Stimulated activated CD4-positive, alpha-beta T cell treated with anti-CD3 and anti-CD28 coated beads, Interleukin-15, amount 100 ng/mL, for 24 hours (primary cell): Measurements from ENCODE around the gene KY.

Source experiments
- DNase-seq: peaks from one replicate; pipeline ENCODE4 v3.0.0-alpha.2; 2020

The KY gene

DNA sequence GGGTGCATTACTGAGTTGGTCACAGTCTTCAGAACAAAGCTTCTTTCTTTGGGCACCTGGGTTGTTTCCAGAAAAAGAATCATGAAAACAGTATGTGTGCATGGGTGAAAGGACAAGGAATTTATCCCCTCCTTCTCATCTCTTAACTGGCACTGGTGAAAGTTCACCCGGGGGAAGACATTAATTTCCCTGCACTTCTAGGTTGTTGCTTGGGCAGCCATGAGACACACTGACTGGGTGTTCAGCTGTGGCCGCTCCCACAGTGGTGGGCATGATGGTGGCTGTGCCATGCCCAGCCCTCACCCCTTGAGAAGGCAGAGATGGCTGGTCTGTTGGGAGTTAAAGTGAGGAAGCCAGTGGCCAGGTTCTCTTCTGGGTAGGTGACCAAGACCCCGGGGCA lies 16.6 kb upstream of the KY start:
- no peak for DNase-seq

DNA sequence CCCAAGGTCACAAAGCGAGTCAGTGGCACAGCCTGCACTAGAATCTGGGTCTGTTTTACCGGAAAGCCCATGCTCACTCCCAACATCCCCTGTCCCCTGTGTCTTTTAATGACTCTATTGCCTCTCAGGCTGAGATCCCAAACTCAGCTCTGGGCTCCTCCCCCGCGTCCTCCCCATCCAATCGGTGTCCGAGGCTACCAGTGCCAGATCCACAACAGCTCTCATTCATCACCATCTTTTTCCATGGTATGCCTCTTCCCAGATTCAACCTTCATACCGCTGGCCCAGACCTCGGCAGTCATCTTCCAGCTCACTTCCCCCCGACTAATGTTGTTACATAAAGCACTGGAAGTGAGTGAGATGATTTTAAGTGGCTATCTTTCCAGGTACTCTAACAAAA lies 16.1 kb upstream of the KY start:
- no peak for DNase-seq

DNA sequence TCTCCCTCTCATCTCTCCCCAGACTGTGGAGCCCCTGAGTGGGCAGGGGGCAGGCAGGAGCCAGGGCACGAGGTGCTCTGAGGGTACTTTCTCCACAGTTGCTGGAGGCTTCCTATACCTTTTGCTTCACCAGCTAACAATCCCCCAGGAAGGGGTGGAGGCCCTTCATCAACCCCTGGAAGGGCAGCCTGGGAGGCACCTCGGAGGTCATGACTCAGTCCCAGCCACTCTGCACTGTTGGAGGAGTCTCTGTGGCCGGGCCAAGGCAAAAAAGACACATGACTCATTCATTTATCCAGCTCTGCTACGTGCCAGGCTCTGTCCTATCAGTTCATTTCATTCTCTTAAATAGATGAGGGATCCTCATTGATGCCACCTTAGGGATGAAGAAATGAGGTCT lies 15.6 kb upstream of the KY start:
- no peak for DNase-seq

DNA sequence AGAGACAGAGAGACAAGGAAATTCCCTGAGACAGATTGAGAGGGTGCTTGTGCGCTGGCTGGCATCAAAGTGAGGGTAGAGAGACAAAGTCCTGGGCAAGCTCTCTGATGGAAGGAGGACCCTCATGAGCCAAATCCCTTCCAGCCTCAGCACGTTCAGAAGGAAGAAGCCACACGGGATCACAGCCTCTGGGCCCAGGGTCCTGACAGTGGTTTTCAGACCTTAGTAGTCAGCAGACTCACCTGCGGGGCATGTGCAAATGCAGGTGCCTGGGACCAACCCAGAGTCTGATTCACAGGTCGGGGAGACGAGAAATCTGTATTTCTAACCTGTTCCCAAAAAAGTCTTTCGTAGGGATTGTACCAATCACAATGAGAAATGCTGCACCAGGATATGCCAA lies 15.2 kb upstream of the KY start:
- no peak for DNase-seq

DNA sequence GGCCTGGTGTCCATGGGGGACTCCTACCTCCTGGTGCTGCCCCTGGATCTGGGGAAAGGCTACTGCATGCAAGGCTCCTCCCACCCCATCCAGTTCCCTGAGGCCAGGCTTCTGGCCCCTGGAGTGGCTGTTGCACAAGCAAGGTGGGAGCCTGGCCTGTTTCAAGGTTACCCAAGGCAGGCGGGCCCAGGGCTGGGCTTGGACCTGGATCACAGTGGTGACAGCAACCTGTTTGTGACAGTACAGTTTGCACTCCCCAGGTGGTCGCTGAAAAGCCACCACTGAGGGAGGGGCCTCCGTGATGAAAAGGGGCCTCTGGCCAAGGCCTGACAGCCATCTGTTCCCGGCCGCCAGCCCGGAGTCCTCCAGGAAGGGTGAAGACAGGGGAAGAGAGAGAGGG lies 14.4 kb upstream of the KY start:
- DNase-seq: no peak

DNA sequence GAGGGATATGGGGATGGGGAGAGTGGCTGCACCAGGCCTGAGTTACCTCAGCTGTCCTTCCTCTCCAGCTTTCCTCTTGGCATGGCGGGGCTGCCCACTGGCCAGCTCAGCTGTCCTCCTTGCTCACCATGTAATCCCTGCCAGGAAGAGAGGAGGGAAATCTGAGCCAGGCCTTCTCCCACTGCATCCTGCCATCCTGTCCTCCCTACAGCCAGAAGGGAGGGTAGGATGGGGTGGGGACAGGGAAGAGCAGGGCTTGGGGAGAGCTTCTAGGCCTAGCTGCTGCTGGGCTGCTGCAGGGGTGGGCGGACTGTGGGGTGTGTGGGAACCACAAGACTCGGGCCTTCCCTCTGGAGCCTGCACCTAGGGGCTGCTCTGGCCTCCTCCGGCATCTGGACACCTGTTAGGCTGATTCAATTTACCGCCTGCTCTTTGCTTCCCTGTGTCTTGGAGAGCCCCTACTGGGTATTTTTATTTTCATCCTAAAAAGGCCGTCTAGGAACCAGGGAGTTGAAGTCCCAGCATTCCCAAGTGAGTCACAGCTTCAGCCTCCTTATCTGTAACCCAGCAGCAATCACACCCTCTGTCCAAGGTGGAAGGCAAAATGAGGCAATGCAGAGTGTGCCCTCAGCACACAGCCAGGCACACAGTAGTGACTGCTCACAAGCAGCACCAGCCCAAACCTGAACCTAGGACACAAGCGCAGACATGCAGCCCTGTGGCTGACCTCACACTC lies 13.1 kb upstream of the KY start:
- DNase-seq: no peak

DNA sequence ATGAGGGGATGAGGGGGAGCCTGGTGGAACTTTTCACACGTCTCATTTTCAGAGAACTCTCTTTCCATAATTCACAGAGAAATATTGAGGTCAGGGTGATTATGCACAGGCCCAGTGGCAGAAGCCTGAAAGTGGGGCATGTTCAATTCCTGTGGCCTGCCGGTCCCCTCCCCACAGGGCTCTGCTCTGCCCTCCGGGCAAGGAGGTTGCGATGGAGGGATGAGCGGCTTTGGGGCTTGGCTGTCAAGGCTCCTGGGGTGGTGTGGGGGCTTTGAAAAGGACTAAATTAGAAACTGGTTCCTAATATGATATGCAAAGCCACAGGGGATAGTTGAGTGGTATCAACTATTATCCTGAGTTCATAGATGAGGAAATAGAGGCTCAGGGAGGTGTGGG lies 9.2 kb upstream of the KY start:
- no peak for DNase-seq

DNA sequence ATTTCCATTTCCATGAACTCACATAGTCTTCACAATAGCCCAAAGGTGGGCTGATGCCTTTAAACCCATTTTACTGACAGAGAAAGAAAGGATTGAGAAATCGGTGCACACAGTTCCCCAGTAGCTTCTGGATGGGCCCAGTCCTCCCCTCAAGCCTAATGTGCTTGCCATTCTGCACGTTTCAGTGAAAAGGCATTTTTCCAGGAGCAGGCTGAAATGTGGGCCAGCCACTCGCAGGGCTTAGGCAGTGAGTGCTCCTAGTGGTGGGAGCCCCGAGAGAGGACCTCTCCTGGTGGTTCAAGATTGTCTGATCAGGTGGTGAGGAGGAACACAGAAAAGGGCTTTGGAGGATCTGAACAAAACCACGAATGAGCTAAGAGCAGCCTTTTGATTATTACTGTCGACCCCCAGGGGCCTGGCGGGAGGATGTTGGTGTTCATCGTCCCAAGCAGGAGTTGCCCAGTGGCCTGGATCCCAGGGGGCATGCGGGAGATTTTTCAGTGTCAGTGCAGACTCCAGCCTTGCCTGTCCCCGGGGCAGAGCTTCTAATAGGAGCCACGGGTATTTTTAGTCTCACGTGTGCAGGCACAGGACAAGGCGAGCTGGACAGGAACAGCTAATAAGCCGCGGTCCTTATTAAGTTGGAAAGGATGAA lies 8.7 kb upstream of the KY start:
- no peak for DNase-seq

DNA sequence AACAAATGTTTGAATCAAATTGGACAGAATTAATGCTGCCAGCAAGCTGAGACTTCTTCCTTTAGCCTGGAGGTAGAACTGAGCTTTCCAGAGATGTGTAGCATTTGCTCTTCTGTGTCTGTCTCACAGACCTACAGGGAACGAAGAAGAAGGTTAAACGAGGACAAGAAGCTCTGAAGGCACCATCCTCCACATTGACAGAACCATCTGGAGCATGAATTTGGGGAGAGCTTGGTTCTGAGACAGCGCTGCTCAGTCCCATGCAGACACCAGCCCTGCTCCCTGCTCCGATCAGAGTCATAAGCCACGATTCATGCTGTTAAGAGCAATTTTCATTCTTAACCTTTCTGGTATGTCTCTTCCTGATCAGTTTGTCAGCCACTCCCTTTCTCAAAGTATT lies 7.7 kb upstream of the KY start:
- no peak for DNase-seq

DNA sequence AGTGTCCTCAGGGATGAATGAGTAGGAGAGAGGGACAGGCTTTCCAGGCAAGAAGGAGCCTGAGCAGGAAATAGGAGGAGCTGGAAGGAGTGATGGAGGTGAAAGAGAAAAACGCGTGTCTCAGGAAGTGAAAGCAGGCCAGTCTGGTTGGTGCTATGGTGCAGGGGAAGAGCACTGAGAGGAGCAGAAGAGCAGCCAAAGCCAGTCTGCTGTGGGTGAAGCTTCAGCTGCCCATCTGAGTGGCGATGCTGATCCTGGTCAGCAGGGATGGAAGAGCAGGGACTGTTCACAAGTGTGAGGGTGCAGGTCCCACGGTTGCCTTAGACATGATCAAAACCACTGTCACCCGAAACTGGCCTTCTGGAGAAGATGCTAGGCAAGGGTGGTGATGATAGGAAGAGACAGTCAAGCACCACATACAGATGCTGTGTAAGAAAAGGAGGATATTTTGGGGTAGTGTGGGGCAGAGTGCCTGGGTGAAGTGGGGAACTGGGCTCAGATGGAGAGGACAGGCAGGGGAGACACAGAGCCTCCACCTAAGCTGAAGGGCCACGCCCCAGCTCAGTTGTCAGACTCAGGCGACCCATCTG lies 5.5 kb upstream of the KY start:
- no peak for DNase-seq

DNA sequence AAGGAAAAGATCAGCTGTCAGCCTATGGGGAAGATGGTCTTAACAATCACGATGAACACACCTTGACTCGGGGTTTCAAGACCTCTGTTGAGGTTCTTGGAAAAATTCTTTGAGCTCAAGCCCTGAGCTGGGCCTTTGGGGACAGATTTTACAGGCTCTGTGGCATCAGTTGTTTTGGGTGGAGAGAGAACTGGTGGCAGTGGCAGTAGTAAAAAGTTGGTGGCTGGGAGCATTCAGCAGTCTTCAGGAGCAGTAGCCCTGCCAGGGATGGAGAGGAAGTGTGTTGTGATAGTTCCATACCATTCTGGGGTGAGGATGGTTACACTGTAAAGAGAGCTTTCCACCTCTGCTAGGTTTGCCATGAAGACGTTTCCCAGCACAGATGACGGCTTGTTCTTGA lies 4.9 kb upstream of the KY start:
- DNase-seq: no peak

DNA sequence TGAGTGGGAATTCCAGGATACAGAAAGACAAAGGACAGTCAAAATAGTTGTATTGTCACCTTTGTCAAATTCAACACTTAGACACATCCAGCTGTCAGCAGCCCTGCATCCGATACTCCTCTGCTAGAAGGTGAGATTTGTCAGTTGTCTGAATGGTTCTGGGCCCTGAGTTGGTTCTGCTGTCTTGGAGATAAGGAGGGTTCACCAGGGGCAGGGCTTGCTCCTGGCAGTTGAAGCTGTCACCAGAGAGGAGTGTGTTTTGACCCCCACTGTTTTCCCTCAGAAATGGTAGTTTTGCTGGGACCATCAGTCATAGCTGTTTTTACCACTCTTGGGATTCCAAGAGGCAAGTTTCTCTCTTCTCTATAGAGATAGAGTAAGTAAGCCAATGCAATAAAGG lies 3.2 kb upstream of the KY start:
- no peak for DNase-seq

DNA sequence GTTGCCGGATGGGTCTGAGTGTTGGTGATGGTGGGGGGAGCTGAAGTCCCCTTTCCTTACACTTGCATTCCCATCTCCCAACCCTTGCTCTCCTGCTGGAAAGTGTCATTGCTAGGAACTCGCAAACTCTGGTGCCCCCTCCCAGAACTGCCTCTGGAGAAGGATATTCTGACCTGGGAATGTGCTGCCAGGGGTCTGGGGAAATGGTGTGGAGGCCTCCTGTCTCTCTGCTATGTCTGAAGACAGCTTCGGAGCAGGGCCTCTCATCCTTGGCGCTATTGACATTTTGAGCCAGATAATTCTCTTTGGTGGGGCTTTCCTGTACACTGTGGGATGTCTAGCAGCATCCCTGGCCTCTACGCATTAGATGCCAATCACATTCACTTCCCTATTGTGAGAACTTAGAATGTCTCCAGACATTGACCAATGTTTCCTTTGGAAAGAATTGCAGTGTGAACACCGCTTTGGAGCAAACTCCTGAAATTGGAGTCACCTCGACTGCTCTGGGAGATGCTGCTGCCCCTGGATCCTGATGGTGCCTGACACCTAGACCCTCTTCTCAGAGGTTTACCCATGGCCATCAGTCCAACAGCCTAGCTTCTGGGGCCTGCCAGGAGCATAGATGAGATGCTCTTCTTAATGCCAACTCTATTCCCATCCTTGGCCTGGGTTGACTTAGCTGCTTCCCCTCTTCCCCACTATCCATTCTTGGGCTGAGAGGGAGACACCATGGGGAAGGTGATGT lies 2.2 kb upstream of the KY start:
- no peak for DNase-seq

DNA sequence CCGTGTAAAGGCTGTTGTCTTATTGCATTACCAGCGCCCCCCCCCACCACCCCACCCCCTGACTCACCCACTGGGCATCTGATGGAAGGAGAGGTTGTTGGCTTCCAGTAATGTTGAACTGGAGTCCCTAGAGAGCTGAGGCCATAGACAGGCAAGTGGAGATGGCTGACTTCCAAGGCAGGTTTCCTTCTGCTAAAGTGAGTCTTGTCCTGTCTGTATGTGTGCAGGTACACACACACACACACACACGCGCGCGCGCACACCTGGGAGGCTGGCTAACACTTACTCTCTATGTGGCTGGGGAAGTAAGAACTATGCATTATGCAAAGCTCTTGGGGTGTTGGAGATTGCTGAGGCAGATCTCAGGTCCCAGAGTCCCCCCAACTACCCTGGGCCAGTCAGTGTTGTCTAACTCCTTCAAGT lies 1.6 kb upstream of the KY start:
- no peak for DNase-seq

DNA sequence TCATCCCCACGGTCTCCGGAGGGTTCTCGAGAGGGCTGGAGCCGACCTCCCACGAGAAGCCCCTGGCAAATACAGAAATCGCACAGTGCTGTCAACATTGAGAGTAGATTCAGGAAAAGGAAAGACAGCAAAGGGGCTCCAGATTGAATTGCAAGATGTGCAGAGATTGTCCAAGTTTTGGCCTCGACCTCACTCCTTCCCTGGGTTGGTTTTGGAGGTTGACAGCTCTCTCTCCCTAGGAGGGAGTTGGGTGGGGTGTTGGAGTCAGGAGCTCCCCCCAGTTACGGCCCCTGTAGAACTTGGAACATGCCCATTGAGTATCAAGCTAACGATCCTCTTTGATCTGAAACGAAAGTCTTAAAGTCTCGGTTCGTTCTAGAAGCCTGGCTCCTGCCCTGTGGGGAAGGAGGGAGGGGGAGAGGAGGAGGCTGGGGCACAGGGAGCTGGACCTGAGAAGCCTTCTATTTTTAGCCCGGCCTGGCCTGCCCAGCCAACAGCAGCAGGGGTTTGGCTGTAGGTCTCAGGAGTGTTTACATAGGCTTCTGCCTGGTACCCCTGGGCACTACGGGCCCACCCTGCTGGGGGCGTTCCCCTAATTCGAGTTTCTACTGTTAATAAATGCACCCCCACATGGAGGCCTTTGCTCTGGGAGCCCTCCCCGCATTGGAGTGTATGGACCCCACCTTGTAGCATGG lies 672 bp upstream of the KY start:
- no peak for DNase-seq

DNA sequence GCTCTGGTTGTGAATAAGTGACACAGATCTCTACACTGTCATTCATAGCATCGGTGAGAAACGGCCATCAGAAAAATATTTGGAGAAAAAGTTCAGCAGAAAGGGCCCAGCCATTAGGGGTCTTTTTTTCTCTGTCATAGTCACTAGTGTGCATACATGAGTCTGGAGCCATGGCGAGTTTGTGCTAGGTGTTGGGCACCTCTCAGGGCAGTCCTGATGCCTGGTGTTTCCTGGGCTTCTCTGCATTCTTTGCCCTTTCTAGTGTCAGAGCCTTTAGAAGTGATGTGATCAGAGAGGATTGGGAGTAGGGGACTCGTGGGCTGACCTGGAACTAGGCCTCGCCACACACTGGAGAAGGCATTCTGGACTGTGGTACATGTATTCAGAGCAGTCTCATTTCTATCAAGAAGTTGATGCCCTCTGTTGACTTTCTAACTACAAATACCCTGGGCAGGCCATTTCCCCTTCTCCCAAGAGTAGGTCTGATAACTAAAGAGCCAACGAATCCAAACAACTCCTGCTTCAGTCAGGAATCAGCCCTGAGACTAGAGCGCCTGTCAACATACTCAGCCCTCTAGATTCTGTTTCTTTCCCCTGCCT lies 1.6 kb downstream of the KY start:
- no peak for DNase-seq

DNA sequence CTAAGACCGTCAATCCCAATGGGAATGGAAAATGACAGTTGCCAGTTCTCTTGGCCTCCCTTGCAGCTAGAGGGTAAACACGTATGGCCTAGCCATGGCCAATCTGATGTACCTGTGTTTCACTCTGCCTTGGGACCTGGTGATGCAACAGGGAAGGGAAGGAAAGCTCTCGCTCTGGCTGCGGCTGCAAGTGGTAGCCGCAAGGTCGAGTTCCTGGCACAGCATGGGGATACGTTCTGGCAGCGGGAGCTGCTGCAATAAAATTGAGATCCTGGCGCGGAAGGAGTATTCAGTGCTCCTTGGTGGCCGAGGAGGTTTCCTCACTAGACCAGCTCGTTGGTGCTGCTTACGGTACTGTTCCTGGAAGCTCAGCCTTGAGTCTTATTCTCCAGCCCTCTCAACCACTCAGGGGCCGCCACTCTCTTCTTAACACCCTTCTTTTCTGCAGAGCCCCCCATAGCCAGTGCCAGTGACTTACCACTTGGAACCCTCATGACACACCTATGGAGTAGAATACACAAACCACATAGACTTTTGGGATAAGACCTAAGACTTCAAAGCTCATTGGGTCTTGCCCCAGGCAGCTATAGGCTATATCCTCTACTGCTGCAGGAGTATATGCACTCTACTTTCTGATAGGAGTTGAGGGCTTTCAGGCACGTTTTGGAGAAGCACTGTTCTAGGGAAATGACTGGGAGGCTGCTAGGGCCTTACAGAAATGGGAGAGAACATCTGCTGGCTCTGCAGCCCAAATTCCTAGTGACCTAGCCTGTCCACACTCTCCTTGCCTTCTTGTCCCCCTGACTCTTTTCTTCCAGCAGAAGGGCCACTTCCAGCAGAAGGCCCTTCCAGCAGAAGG lies 2.7 kb downstream of the KY start:
- DNase-seq: no peak

DNA sequence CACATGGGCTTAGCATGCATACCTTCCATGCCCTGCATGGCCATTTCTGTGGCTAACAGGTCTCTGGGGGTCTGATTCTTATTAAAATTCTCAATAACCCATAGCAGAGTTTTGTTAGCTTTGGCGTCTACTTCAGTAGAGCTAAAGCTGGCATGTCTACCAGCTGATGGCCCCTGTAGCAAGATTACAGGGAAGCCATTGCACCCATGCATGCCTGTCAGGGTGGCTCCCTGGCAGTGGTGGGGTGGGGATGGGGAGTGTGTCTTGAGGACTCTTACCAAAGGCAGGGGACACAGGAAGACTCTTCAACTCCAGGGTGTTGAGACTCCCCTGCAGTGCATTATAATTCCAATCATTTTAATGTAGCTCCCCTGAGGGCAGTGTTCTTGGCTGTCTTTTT lies 4.7 kb downstream of the KY start:
- no peak for DNase-seq

DNA sequence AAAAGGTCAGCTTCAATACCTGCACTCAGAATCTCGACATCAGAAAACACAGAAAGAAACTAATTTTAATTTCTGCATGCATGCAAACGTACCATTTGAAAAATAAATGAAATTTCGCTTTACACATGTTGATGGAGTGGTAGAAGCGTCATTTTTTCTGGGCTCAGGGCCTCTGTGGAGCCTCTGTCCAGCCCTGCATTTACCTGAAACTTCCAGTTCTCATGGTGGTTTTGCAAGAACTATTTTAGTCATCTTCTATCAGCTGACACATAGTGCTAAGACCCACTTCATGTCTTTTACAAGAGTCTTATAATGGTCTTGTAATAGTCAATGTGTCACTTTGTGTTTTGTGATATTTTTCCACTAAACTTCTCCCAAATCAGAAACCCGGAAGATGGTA lies 5.3 kb downstream of the KY start:
- DNase-seq: no peak

DNA sequence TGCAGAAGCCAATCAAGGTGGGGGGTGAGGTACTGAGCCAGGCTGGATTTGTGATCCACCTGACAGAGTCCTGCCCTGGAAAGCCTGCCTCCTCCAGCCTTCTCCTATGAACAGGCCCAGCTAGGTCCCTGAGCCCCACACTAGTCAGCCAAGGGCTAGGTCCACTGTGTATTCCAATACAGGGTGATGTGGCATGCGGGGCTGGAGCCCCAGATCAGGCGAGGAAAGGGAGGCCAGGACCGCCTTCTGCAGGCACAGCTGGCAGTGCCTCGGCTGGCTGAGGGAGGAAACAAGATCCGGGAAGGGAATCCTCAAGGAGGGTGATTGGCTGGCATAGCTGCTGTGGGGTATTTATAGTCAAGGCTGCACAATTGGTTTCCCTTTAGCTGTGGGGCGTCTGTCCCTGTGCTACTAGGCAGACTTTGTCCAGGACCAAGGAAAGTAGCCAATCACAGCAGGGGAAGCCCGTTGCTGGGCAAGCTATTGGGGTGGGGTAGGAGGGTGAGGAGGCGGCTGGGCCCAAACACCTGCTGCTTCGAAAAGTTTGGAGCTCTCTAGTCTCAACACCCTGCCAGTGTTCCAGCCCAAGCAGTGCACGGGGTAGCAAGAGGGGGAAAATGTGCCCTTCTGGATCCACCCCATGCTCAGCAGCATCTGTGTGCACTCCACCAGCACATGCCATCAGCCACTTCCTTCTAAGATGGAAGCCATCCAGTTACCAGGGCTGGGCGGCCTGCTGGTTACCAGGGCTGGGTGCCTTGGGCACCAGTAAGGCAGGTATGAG lies 5.9 kb downstream of the KY start:
- DNase-seq: no peak

DNA sequence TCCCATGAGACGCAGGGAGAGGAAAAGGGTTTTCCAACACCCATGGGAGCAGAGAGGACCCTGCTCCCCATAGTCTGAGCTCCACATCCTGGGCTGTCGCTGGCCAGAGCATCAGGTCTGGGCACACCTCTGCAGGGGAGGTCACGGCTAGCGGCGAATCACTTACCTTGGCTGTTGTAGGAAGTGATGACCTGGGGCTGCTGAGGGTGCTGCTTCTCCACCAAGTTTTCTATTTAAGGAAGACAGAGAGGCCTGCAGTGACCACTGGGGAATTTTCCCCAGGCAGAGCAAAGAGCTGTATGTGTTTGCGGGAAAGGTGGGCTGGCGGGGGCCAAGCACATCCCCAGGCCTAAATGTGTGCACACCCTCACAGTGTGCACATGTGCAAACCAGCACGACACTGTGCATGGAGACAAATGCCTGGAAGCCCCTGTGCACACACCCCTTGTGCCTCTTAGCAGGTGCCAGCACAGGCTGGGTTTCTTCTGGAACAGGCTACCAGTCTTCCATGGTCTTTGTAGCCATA lies 7.6 kb downstream of the KY start:
- no peak for DNase-seq
